Activated naive CD4-positive, alpha-beta T cell treated with anti-CD3 and anti-CD28 coated beads, Interleukin-2, amount 10 ng/mL, durations not matched to agents 7 days and 5 days (primary cell): ENCODE results near the gene INTS6L.

ENCODE experiments used
- CTCF ChIA-PET: fragments of 350-600 bp; sonication (Branson Sonifier 250); formaldehyde crosslinking; loops from one replicate; lab custom pipeline; 2021; ENCODE audit warnings: antibody characterized with exemption; lab: Charles Lee
- DNase-seq: peaks from one replicate; pipeline ENCODE4 v3.0.0-alpha.2; 2020
- H3K27ac Mint-ChIP-seq: one replicate; pipeline ENCODE4 v1.8.0; 2021; ENCODE audit warnings: mild to moderate bottlenecking, moderate library complexity, mixed read lengths
- H3K27me3 Mint-ChIP-seq: one replicate; pipeline ENCODE4 v1.8.0; 2021; ENCODE audit warnings: mild to moderate bottlenecking, mixed read lengths
- H3K36me3 Mint-ChIP-seq: one replicate; pipeline ENCODE4 v1.8.0; 2021; ENCODE audit warnings: mixed read lengths
- H3K4me1 Mint-ChIP-seq: one replicate; pipeline ENCODE4 v1.8.0; 2021; ENCODE audit warnings: mixed read lengths
- H3K4me3 Mint-ChIP-seq: one replicate; pipeline ENCODE4 v1.8.0; 2021; ENCODE audit warnings: mild to moderate bottlenecking, moderate library complexity, mixed read lengths
- H3K9me3 Mint-ChIP-seq: one replicate; pipeline ENCODE4 v1.8.0; 2021; ENCODE audit warnings: mixed read lengths

The INTS6L gene, protein sequence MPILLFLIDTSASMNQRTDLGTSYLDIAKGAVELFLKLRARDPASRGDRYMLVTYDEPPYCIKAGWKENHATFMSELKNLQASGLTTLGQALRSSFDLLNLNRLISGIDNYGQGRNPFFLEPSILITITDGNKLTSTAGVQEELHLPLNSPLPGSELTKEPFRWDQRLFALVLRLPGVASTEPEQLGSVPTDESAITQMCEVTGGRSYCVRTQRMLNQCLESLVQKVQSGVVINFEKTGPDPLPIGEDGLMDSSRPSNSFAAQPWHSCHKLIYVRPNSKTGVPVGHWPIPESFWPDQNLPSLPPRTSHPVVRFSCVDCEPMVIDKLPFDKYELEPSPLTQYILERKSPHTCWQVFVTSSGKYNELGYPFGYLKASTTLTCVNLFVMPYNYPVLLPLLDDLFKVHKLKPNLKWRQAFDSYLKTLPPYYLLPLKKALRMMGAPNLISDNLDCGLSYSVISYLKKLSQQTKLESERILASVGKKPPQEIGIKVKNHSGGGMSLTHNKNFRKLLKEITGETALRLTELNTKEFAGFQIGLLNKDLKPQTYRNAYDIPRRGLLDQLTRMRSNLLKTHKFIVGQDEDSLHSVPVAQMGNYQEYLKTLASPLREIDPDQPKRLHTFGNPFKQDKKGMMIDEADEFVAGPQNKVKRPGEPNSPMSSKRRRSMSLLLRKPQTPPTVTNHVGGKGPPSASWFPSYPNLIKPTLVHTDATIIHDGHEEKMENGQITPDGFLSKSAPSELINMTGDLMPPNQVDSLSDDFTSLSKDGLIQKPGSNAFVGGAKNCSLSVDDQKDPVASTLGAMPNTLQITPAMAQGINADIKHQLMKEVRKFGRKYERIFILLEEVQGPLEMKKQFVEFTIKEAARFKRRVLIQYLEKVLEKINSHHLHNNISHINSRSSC

GRCh38 chrX:135520553-135521404 is at the start of gene INTS6L:
Gene INTS6L, plus strand, starts transcription at chrX:135520660. Its CDS starts 333 bp downstream, at chrX:135520993.
- Mint-ChIP-seq H3K27ac (peak within 1 kb of the TSS; percentile 99), H3K36me3 (peaks cover 10% of the 10 kb centered on the region), H3K4me1 (peaks cover 36% of the 10 kb centered on the region), H3K9me3 (no peaks in the 10 kb centered on the region), H3K4me3 (peak within 1 kb of the TSS; percentile 95), H3K27me3 (no peaks in the 10 kb centered on the region)
- peak; percentile 92 for DNase-seq
- CTCF ChIA-PET = interaction anchor here (0.6 to 1.0 kb wide), 2 partner anchors 11 to 36 kb away, joined by 3 read pairs; no protein-coding TSS in a partner anchor

GRCh38 chrX:135476378-135476777 is 44.1 kb upstream of the INTS6L start:
- no peak overlapping the region for H3K4me3 Mint-ChIP-seq
- H3K9me3 Mint-ChIP-seq = no peaks in the 10 kb centered on the region
- H3K27me3 Mint-ChIP-seq = peaks cover 4% of the 10 kb centered on the region
- peaks cover 8% of the 10 kb centered on the region for H3K4me1 Mint-ChIP-seq
- CTCF ChIA-PET = interaction anchor here (1.4 to 1.8 kb wide), 2 partner anchors 13 to 271 kb away, joined by 4 to 5 read pairs; no protein-coding TSS in a partner anchor
- no peaks in the 10 kb centered on the region for H3K36me3 Mint-ChIP-seq
- no peak for DNase-seq
- H3K27ac Mint-ChIP-seq = no peak overlapping the region

DNA sequence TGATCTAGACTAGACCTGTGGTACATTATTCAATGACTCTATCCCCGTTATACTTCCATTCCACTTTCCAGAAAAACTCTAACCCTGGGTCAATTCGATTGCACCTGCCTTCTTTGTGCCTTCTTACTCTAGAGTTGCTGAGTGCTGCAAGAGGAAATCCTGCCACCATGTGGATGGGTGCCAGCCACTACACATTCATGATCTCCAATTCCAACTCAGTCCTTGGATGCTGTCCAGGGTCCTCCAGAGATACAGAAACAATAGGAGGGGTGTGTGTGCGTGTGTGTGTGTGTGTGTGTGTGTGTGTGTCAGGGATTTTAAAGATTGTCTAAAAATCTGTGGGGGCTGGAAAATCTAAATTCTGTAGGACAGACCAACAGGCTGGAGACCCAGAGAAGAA is 42.9 kb upstream of the INTS6L start:
- Mint-ChIP-seq H3K4me1 (peaks cover 8% of the 10 kb centered on the region), H3K27ac (no peak overlapping the region), H3K27me3 (peaks cover 4% of the 10 kb centered on the region), H3K9me3 (no peaks in the 10 kb centered on the region), H3K4me3 (no peak overlapping the region), H3K36me3 (no peaks in the 10 kb centered on the region)
- DNase-seq = peak; percentile 65
- CTCF ChIA-PET = no interaction called here

- DNase-seq = no peak
- no peak overlapping the region for H3K4me3 Mint-ChIP-seq
- no peak overlapping the region for H3K27ac Mint-ChIP-seq
- no peaks in the 10 kb centered on the region for H3K9me3 Mint-ChIP-seq
- CTCF ChIA-PET = interaction anchor here (0.6 to 1.7 kb wide), 3 partner anchors 116 to 274 kb away, joined by 3 to 5 read pairs (median 3); no protein-coding TSS in a partner anchor
- H3K4me1 Mint-ChIP-seq = peaks cover 8% of the 10 kb centered on the region
- H3K36me3 Mint-ChIP-seq = no peaks in the 10 kb centered on the region
- peaks cover 4% of the 10 kb centered on the region for H3K27me3 Mint-ChIP-seq
These were observed 40.4 kb upstream of the INTS6L start for GRCh38 chrX:135480076-135480475.

GRCh38 chrX:135481696-135482179 is 38.7 kb upstream of the INTS6L start:
- CTCF ChIA-PET = interaction anchor here (1.7 kb wide), 1 partner anchor 114 kb away, joined by 5 read pairs; no protein-coding TSS in a partner anchor
- peaks cover 5% of the 10 kb centered on the region for H3K4me1 Mint-ChIP-seq
- no peak overlapping the region for H3K27ac Mint-ChIP-seq
- H3K4me3 Mint-ChIP-seq = no peak overlapping the region
- no peaks in the 10 kb centered on the region for H3K9me3 Mint-ChIP-seq
- no peak for DNase-seq
- H3K36me3 Mint-ChIP-seq = no peaks in the 10 kb centered on the region
- peaks cover 4% of the 10 kb centered on the region for H3K27me3 Mint-ChIP-seq

DNA sequence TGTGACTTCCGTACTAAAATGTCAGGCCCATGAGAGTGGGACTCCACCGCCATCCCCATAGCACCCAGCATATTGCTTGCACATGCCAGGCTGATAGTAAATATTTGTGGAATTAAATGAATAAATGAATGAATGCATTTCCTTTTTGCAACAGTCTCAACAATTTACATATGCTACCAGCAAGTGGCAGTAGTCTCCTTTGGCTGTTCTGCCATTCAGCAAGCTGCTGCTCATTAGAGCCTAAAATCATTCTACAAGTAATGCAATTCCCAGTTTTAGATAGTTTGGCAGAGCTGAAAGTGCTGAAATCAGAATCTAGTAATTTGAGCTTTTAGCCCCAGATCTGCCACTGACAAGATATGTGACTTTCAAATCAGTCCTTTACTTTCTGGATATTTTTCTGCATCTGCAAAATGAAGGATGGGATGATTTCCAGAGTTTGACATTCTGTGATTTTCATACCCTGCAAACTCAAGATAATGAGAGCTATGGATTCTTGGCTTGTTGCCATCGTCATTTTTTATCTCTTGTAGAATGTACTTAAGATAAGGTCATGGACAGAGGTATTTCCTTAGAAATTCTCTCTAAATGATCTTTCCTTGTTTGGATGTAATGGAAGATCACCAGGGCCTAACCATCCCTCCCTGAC is 35.7 kb upstream of the INTS6L start:
- peak; percentile 22 for DNase-seq
- H3K4me1 Mint-ChIP-seq = no peaks in the 10 kb centered on the region
- H3K36me3 Mint-ChIP-seq = no peaks in the 10 kb centered on the region
- H3K4me3 Mint-ChIP-seq = no peak overlapping the region
- CTCF ChIA-PET = interaction anchor here (1.0 kb wide), 3 partner anchors 36 to 111 kb away, joined by 3 read pairs; no protein-coding TSS in a partner anchor
- no peak overlapping the region for H3K27ac Mint-ChIP-seq
- H3K27me3 Mint-ChIP-seq = no peaks in the 10 kb centered on the region
- H3K9me3 Mint-ChIP-seq = no peaks in the 10 kb centered on the region

DNA sequence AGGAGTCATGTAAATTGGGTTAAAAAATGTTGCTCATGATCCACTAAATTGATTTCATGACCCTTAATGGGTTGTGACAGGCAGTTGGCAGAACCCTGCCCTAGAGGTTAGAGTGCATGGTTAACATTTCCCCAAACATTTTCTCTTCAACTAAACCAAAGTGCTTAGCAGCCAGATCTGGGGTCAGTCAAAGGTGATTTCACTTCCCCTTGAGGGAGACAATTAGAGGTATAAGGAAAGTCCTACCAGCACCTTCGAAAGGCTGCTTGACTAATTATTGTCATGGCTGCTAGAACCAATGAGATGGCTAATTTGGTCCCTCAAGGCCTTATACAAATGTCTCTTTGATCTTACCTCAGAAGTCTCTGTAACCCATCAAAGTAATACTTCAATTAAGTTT is 30.9 kb upstream of the INTS6L start:
- Mint-ChIP-seq H3K27ac (no peak overlapping the region), H3K4me3 (no peak overlapping the region), H3K4me1 (no peaks in the 10 kb centered on the region), H3K36me3 (no peaks in the 10 kb centered on the region), H3K9me3 (no peaks in the 10 kb centered on the region), H3K27me3 (no peaks in the 10 kb centered on the region)
- CTCF ChIA-PET = no interaction called here
- DNase-seq = no peak

DNA sequence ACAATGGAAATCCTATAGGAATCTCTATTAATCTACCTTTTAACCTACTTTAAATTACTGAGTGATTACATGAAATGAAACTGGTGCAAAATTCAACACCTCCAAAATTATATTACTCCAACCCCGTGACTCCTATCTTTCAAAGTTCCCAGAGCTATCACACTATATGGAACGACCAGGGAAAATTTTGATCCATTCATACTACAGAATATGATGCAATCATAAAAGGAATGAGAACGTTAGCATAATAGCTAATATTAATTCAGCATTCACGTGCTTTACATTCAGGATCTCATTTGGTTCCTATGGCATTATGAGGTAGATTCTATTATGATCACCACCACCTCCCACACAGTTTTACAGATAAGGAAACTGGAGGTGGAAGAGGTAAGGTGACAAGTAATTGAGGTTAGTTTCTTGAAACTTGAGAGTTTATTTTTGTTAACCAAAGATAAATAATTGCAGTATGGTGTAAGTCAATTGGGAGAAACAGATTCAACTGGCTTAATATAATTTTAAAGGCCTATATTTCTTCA is 29.4 kb upstream of the INTS6L start:
- H3K4me3 Mint-ChIP-seq = no peak overlapping the region
- DNase-seq = no peak
- H3K36me3 Mint-ChIP-seq = no peaks in the 10 kb centered on the region
- H3K27ac Mint-ChIP-seq = no peak overlapping the region
- CTCF ChIA-PET = no interaction called here
- H3K9me3 Mint-ChIP-seq = no peaks in the 10 kb centered on the region
- H3K4me1 Mint-ChIP-seq = no peaks in the 10 kb centered on the region
- H3K27me3 Mint-ChIP-seq = no peaks in the 10 kb centered on the region

GRCh38 chrX:135494453-135494852 is 26.0 kb upstream of the INTS6L start:
- H3K4me1 Mint-ChIP-seq = no peaks in the 10 kb centered on the region
- DNase-seq = no peak
- H3K4me3 Mint-ChIP-seq = no peak overlapping the region
- no peaks in the 10 kb centered on the region for H3K36me3 Mint-ChIP-seq
- H3K9me3 Mint-ChIP-seq = no peaks in the 10 kb centered on the region
- CTCF ChIA-PET = interaction anchor here (1.2 kb wide), 1 partner anchor 11 kb away, joined by 5 read pairs; no protein-coding TSS in a partner anchor
- no peaks in the 10 kb centered on the region for H3K27me3 Mint-ChIP-seq
- H3K27ac Mint-ChIP-seq = no peak overlapping the region

GRCh38 chrX:135497736-135498135 is 22.7 kb upstream of the INTS6L start:
- H3K4me3 Mint-ChIP-seq = no peak overlapping the region
- H3K9me3 Mint-ChIP-seq = no peaks in the 10 kb centered on the region
- no peaks in the 10 kb centered on the region for H3K36me3 Mint-ChIP-seq
- CTCF ChIA-PET = no interaction called here
- DNase-seq = no peak
- no peaks in the 10 kb centered on the region for H3K4me1 Mint-ChIP-seq
- H3K27ac Mint-ChIP-seq = no peak overlapping the region
- H3K27me3 Mint-ChIP-seq = no peaks in the 10 kb centered on the region

- Mint-ChIP-seq H3K4me3 (no peak overlapping the region), H3K27ac (no peak overlapping the region), H3K9me3 (no peaks in the 10 kb centered on the region), H3K27me3 (no peaks in the 10 kb centered on the region), H3K36me3 (no peaks in the 10 kb centered on the region), H3K4me1 (no peaks in the 10 kb centered on the region)
- DNase-seq = no peak
- CTCF ChIA-PET = no interaction called here
These were observed 22.2 kb upstream of the INTS6L start for GRCh38 chrX:135498236-135498635.

DNA sequence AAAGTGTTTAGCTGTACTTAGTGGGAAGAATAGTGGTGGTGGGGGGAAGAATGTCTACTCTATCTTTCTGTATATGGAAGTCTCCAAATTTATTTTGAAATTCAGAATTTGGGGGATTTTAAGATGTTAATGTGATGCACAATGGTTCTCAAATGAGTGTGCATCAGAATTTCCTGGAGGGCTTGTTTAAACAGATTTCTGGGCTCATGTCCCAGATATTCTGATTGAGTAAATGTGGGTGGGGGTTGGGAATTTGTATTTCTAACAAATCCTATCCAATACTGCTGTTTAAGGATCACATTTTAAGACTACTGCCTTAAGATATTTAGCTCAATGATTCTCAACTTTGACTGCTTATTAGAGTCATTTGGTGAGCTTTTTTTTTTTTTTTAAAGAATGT is 15.1 kb upstream of the INTS6L start:
- Mint-ChIP-seq H3K4me3 (no peak overlapping the region), H3K27ac (no peak overlapping the region), H3K27me3 (no peaks in the 10 kb centered on the region), H3K4me1 (no peaks in the 10 kb centered on the region), H3K9me3 (no peaks in the 10 kb centered on the region), H3K36me3 (no peaks in the 10 kb centered on the region)
- DNase-seq = no peak
- CTCF ChIA-PET = interaction anchor here (1.1 kb wide), 1 partner anchor 11 kb away, joined by 5 read pairs; no protein-coding TSS in a partner anchor

- no peak overlapping the region for H3K4me3 Mint-ChIP-seq
- H3K36me3 Mint-ChIP-seq = no peaks in the 10 kb centered on the region
- H3K4me1 Mint-ChIP-seq = no peaks in the 10 kb centered on the region
- CTCF ChIA-PET = interaction anchor here (1.4 kb wide), 1 partner anchor 10 kb away, joined by 3 read pairs; no protein-coding TSS in a partner anchor
- DNase-seq = no peak
- H3K9me3 Mint-ChIP-seq = no peaks in the 10 kb centered on the region
- no peaks in the 10 kb centered on the region for H3K27me3 Mint-ChIP-seq
- H3K27ac Mint-ChIP-seq = no peak overlapping the region
These were observed 10.6 kb upstream of the INTS6L start for GRCh38 chrX:135509885-135510284.
